Measurements from ENCODE around the gene RASGRP2.

The RASGRP2 gene

DNA sequence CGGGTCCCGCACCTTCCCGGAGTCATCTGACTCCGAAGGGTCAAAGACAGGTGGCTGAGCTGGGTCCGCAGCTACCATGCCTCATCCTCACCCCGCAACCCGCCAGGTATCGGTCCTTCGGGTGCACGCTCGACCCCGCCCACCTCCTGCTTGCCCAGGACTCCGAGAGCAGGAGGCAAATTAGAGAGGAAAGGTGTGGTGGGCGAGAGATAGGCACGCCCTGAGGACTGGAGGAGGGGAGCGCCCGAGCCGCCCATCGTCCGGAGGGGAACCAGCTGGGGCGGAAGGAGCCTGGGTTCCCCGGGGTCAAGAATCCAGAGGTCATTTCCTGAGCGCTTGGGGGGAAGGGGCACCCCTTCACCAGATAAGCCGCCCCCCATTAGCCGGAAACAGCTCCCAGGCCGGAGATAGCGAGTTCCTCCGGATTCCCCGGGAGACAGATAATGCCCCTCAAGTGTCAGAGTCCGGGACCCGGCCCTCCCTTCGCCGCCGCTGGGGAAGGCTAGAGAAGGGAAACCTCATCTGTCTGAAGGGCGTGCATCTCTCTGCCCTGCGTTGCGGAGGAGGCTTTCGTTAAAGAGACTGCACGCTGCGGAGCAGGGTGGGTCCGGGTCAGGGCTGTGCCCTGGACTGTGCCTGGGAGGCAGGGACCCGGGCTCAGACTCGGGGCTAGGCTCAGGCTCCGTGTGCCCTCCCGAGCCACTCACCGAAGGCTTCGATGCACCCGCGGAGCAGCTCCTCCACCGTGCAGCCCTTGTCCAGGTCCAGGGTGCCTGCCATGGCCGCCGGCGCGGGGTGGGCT is 1.7 kb downstream of the RASGRP2 start:
- ChIA-PET CTCF (interaction anchor here (0.5 to 17.7 kb wide), 25 partner anchors 9 to 765 kb away, joined by 3 to 345 read pairs (median 4); partner anchors contain the start of genes PYGM and SF1), POLR2A (interaction anchor here (0.8 to 7.9 kb wide), 3 partner anchors 19 to 91 kb away, joined by 3 to 152 read pairs (median 3); partner anchors contain the start of gene PYGM)
- no peaks in the 10 kb centered on the region for H3K27me3 ChIP-seq (replicated peaks in 2 of 5; ENCODE audit: control insufficient read depth in 4 of 5, insufficient read depth in 5 of 5, low read length in 4 of 5)
- H3K9me3 ChIP-seq (ENCODE audit: control extremely low read depth in 1 of 5, control insufficient read depth in 4 of 5, insufficient read depth in 2 of 5, low read depth in 1 of 5, low read length in 4 of 5), result no peaks in the 10 kb centered on the region
- DNase-seq, result peak; percentile 23 to 64 (median 57)
- peaks cover 0 to 34% (median 26%) of the 10 kb centered on the region in 4 experiments for H3K36me3 ChIP-seq (ENCODE audit: control insufficient read depth in 4 of 4, insufficient read depth in 4 of 4, low read length in 3 of 4)
- peak overlapping the region; percentile 58 to 90 (median 85) for H3K4me3 ChIP-seq (ENCODE audit: control insufficient read depth in 1 of 7, extremely low read depth in 1 of 7, insufficient read depth in 4 of 7, low read depth in 2 of 7, low read length in 6 of 7)
- peak overlapping the region in 1 of 2 experiments; percentile 74 for H3K27ac ChIP-seq (ENCODE audit: insufficient read depth in 1 of 2, low read depth in 1 of 2, low read length in 2 of 2, poor library complexity in 1 of 2, severe bottlenecking in 2 of 2)
- peaks cover 0 to 50% (median 42%) of the 10 kb centered on the region in 4 experiments for H3K4me1 ChIP-seq (ENCODE audit: control extremely low read depth in 1 of 4, control insufficient read depth in 4 of 4, insufficient read depth in 4 of 4, low read length in 3 of 4)
- WGBS (ENCODE audit: insufficient coverage), result 7% methylated on average over 37 of the region's 54 CpGs

DNA sequence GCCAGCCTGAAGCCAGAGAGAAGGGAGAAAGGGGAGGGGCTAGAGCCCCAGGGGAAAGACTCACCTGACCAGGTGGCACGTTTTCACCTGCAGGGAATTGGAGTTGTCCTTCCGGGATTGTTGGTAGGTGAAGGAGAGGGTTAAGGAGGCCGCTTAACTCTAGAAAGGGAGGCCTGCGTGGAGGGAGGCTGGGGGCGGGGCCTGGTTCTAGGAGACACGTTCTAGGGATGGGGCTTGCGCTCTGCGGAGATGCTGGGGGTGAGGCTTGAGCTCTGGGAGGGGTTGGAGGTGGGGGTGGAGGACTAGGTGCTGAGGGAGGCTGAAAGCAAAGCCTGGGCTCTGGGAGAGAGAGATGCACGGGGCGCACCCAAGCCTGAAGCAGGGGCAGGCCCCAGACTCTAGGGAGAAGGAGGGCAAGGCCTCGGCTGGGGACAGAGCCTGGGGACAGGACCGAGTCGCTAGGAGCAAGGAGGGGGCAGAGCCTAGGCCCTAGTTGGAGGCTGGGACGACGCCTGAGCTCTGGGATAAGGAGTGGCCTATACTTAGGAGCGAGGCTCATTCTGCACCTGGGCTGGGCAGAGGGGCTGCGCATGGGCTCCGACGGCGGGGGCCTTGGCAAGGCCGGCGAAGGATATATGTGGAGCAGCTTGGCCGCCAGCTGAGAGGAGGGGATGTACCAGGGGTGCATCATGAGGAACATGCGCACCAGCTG is 2.4 kb downstream of the RASGRP2 start:
- Histone ChIP-seq H3K36me3 (ENCODE audit: control insufficient read depth in 4 of 4, insufficient read depth in 4 of 4, low read length in 3 of 4) (peaks cover 0 to 42% (median 33%) of the 10 kb centered on the region in 4 experiments), H3K4me1 (ENCODE audit: control extremely low read depth in 1 of 4, control insufficient read depth in 4 of 4, insufficient read depth in 4 of 4, low read length in 3 of 4) (peaks cover 0 to 43% (median 36%) of the 10 kb centered on the region in 4 experiments), H3K9me3 (ENCODE audit: control extremely low read depth in 1 of 5, control insufficient read depth in 4 of 5, insufficient read depth in 2 of 5, low read depth in 1 of 5, low read length in 4 of 5) (no peaks in the 10 kb centered on the region), H3K27me3 (replicated peaks in 2 of 5; ENCODE audit: control insufficient read depth in 4 of 5, insufficient read depth in 5 of 5, low read length in 4 of 5) (no peaks in the 10 kb centered on the region), H3K27ac (ENCODE audit: insufficient read depth in 1 of 2, low read depth in 1 of 2, low read length in 2 of 2, poor library complexity in 1 of 2, severe bottlenecking in 2 of 2) (no peak overlapping the region), H3K4me3 (ENCODE audit: control insufficient read depth in 1 of 7, extremely low read depth in 1 of 7, insufficient read depth in 4 of 7, low read depth in 2 of 7, low read length in 6 of 7) (peak overlapping the region in 5 of 7 experiments; percentile 77 to 90 (median 85))
- CTCF ChIA-PET, result interaction anchor here (0.5 to 17.7 kb wide), 22 partner anchors 8 to 764 kb away, joined by 3 to 345 read pairs (median 4); partner anchors contain the start of gene PYGM
- POLR2A ChIA-PET, result interaction anchor here (0.8 to 7.9 kb wide), 2 partner anchors 20 to 91 kb away, joined by 3 to 152 read pairs; partner anchors contain the start of gene PYGM
- 92% methylated on average over 17 of the region's 24 CpGs for WGBS (ENCODE audit: insufficient coverage)
- DNase-seq, result no peak

DNA sequence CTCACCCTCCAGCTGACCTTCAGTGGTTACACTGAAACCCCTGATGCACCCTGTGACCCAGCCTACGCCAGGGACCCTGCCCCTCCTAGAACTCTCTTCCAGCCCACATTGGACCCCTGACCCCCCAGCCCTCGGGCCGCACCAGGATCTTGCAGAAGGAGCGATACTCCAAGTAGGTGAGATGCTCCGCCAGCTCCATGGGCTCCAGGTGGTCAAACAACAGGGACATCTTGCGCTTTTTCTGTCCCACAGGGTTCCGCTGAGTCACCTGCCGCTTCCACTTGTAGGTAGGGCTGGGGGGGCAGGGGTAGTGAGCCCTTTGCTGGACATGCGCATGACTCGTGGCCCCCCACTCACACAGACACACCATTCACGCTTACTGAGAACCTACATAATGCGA is 4.1 kb downstream of the RASGRP2 start:
- Histone ChIP-seq H3K4me1 (ENCODE audit: control extremely low read depth in 1 of 4, control insufficient read depth in 4 of 4, insufficient read depth in 4 of 4, low read length in 3 of 4) (peaks cover 0 to 28% (median 25%) of the 10 kb centered on the region in 4 experiments), H3K27me3 (replicated peaks in 2 of 5; ENCODE audit: control insufficient read depth in 4 of 5, insufficient read depth in 5 of 5, low read length in 4 of 5) (no peaks in the 10 kb centered on the region), H3K36me3 (ENCODE audit: control insufficient read depth in 4 of 4, insufficient read depth in 4 of 4, low read length in 3 of 4) (peaks cover 3 to 59% (median 50%) of the 10 kb centered on the region in 4 experiments), H3K9me3 (ENCODE audit: control extremely low read depth in 1 of 5, control insufficient read depth in 4 of 5, insufficient read depth in 2 of 5, low read depth in 1 of 5, low read length in 4 of 5) (no peaks in the 10 kb centered on the region), H3K4me3 (ENCODE audit: control insufficient read depth in 1 of 7, extremely low read depth in 1 of 7, insufficient read depth in 4 of 7, low read depth in 2 of 7, low read length in 6 of 7) (no peak overlapping the region), H3K27ac (ENCODE audit: insufficient read depth in 1 of 2, low read depth in 1 of 2, low read length in 2 of 2, poor library complexity in 1 of 2, severe bottlenecking in 2 of 2) (no peak overlapping the region)
- DNase-seq, result no peak
- ChIA-PET POLR2A (no interaction called here), CTCF (interaction anchor here (0.6 to 17.7 kb wide), 6 partner anchors 15 to 291 kb away, joined by 3 to 345 read pairs (median 6); partner anchors contain the start of gene PYGM)
- WGBS (ENCODE audit: insufficient coverage), result 94% methylated on average over 12 of the region's 12 CpGs

DNA sequence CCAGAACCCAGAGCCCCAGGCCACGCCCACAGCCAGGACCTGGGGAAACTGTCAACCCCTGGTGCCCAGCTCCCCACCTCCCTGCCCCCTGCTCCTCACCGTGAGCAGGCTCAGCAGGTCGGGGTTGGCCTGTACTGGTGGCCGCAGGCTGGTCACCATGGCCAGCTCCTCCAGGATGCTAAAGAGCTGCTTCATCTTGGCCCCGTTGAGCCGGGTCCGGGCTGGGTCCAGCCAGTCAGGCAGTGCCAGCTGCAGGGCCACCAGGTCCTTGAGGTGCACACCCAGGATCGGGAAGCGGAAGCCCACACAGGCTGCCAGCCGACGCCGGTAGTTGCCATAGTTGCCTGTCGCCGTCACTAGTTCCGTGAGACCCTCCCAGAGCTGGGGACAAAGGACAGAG is 7.3 kb downstream of the RASGRP2 start:
- Histone ChIP-seq H3K4me1 (ENCODE audit: control extremely low read depth in 1 of 4, control insufficient read depth in 4 of 4, insufficient read depth in 4 of 4, low read length in 3 of 4) (peaks cover 0 to 5% (median 4%) of the 10 kb centered on the region in 4 experiments), H3K36me3 (ENCODE audit: control insufficient read depth in 4 of 4, insufficient read depth in 4 of 4, low read length in 3 of 4) (peaks cover 4 to 83% (median 66%) of the 10 kb centered on the region in 4 experiments), H3K27me3 (replicated peaks in 2 of 5; ENCODE audit: control insufficient read depth in 4 of 5, insufficient read depth in 5 of 5, low read length in 4 of 5) (no peaks in the 10 kb centered on the region), H3K27ac (ENCODE audit: insufficient read depth in 1 of 2, low read depth in 1 of 2, low read length in 2 of 2, poor library complexity in 1 of 2, severe bottlenecking in 2 of 2) (no peak overlapping the region), H3K9me3 (ENCODE audit: control extremely low read depth in 1 of 5, control insufficient read depth in 4 of 5, insufficient read depth in 2 of 5, low read depth in 1 of 5, low read length in 4 of 5) (no peaks in the 10 kb centered on the region), H3K4me3 (ENCODE audit: control insufficient read depth in 1 of 7, extremely low read depth in 1 of 7, insufficient read depth in 4 of 7, low read depth in 2 of 7, low read length in 6 of 7) (no peak overlapping the region)
- POLR2A ChIA-PET, result no interaction called here
- 98% methylated on average over 13 of the region's 15 CpGs for WGBS (ENCODE audit: insufficient coverage)
- CTCF ChIA-PET, result interaction anchor here (0.7 to 17.7 kb wide), 6 partner anchors 8 to 87 kb away, joined by 3 to 345 read pairs (median 9); partner anchors contain the start of genes PYGM and RASGRP2
- no peak for DNase-seq

DNA sequence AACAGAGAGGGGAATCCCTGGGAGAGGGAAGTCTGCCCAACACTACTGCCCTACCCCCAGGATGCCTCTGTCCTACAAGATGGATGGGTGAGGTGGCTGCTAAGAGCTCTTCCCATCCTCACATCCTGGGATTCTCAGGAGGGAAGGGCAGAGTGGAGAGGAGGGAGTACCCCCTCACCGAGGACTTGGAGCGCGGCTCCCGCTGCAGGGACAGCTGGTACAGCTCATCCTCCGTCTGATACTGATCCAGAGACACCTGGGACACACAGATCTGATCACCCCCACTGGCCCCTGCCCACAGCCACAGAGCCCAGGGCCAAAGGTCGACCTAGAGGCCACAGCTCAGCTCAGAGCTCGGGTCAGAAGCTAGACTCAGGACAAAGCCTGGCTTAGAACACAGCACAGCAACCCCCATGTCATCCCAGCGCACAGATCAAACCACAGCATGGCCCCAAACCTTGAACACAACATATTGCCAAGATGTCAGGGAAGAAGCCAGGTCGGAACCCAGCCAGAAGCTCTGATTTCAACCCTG is 8.2 kb downstream of the RASGRP2 start:
- Histone ChIP-seq H3K9me3 (ENCODE audit: control extremely low read depth in 1 of 5, control insufficient read depth in 4 of 5, insufficient read depth in 2 of 5, low read depth in 1 of 5, low read length in 4 of 5) (no peaks in the 10 kb centered on the region), H3K36me3 (ENCODE audit: control insufficient read depth in 4 of 4, insufficient read depth in 4 of 4, low read length in 3 of 4) (peaks cover 4 to 89% (median 65%) of the 10 kb centered on the region in 4 experiments), H3K27ac (ENCODE audit: insufficient read depth in 1 of 2, low read depth in 1 of 2, low read length in 2 of 2, poor library complexity in 1 of 2, severe bottlenecking in 2 of 2) (peak overlapping the region in 1 of 2 experiments; percentile 44), H3K4me1 (ENCODE audit: control extremely low read depth in 1 of 4, control insufficient read depth in 4 of 4, insufficient read depth in 4 of 4, low read length in 3 of 4) (no peaks in the 10 kb centered on the region), H3K27me3 (replicated peaks in 2 of 5; ENCODE audit: control insufficient read depth in 4 of 5, insufficient read depth in 5 of 5, low read length in 4 of 5) (no peaks in the 10 kb centered on the region), H3K4me3 (ENCODE audit: control insufficient read depth in 1 of 7, extremely low read depth in 1 of 7, insufficient read depth in 4 of 7, low read depth in 2 of 7, low read length in 6 of 7) (no peak overlapping the region)
- DNase-seq, result no peak
- ChIA-PET CTCF (interaction anchor here (0.7 to 17.7 kb wide), 8 partner anchors 8 to 86 kb away, joined by 3 to 345 read pairs (median 6); partner anchors contain the start of genes PYGM and RASGRP2), POLR2A (interaction anchor here (1.1 kb wide), 1 partner anchor 8 kb away, joined by 4 read pairs; the partner anchor contains the start of gene RASGRP2)
- WGBS (ENCODE audit: insufficient coverage), result 100% methylated on average over 2 of the region's 9 CpGs

DNA sequence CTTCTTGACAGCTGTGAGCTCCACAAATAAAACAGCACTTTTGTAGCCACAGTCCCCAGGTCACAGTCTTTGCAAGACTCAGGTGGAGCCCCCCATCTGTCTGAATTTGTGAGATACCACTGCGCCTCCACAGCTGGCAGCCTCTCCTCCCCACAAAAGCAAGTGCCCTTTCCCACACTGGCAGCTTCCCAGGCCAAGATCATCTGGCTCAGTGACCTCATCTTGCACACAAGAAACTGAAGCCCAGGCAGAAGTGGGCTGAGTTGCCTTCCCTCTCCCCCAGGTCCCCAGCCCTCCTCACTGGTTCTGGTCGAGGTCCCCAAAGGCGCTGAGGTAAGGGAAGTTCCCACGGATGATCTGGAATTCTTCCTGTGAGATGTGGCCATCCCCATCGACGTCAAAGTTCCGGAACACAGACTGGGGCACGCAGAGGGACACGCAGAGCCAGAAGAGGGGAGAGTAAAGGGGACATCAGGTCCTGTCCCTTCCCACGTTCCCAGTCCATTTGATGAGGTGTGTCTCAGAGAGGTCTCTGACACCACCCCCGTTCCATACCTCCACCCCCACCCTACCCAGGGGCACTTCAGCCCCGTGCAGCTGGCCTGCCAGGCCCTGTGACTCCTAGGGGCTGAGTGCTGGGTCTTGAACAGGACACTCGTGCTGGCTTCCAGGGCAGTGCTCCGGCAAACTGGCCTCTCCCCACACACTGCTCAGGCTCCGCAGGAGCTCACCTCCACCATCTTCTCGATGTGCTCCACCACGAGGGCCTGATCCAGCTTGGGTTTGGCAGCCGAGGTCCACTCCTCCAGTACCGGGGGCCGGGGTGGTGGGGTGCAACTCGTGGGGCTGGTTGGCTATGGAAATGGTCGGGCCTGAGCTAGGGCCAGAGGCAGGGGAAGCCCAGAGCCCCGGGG is 8.9 kb downstream of the RASGRP2 start:
- Histone ChIP-seq H3K4me3 (ENCODE audit: control insufficient read depth in 1 of 7, extremely low read depth in 1 of 7, insufficient read depth in 4 of 7, low read depth in 2 of 7, low read length in 6 of 7) (no peak overlapping the region), H3K4me1 (ENCODE audit: control extremely low read depth in 1 of 4, control insufficient read depth in 4 of 4, insufficient read depth in 4 of 4, low read length in 3 of 4) (peaks cover 0 to under 1% (median 0%) of the 10 kb centered on the region in 4 experiments), H3K27ac (ENCODE audit: insufficient read depth in 1 of 2, low read depth in 1 of 2, low read length in 2 of 2, poor library complexity in 1 of 2, severe bottlenecking in 2 of 2) (no peak overlapping the region), H3K9me3 (ENCODE audit: control extremely low read depth in 1 of 5, control insufficient read depth in 4 of 5, insufficient read depth in 2 of 5, low read depth in 1 of 5, low read length in 4 of 5) (no peaks in the 10 kb centered on the region), H3K36me3 (ENCODE audit: control insufficient read depth in 4 of 4, insufficient read depth in 4 of 4, low read length in 3 of 4) (peaks cover 8 to 89% (median 65%) of the 10 kb centered on the region in 4 experiments), H3K27me3 (replicated peaks in 2 of 5; ENCODE audit: control insufficient read depth in 4 of 5, insufficient read depth in 5 of 5, low read length in 4 of 5) (no peaks in the 10 kb centered on the region)
- no peak for DNase-seq
- POLR2A ChIA-PET, result interaction anchor here (1.1 to 1.6 kb wide), 2 partner anchors 9 to 10 kb away, joined by 4 to 5 read pairs; partner anchors contain the start of gene RASGRP2
- WGBS (ENCODE audit: insufficient coverage), result 98% methylated on average over 15 of the region's 23 CpGs
- CTCF ChIA-PET, result interaction anchor here (1.0 to 2.7 kb wide), 5 partner anchors 8 to 84 kb away, joined by 3 to 11 read pairs (median 4); partner anchors contain the start of gene RASGRP2
